Caco-2 (cell line): ENCODE data around the gene PPP1R9A. TPM values are rescaled to one million over a fixed set of nuclear protein-coding genes. Genes with fewer than 3 reads are reported as not detected.

ENCODE experiments used
- BruUV-seq: library from RNA; stranded (reverse); fragments of 400-500 nt; replicated peaks from 2 replicates; lab custom pipeline; 2021; lab: Mats Ljungman, UMichigan
- CTCF ChIA-PET: fragments of 300-600 bp; sonication (Branson Sonifier 250); formaldehyde crosslinking; loops from one replicate; lab custom pipeline; 2022; ENCODE audit warnings: antibody characterized with exemption; lab: Charles Lee
- POLR2A ChIA-PET: fragments of 300-600 bp; sonication (Branson Sonifier 250); formaldehyde crosslinking; loops from one replicate; lab custom pipeline; 2022; ENCODE audit warnings: antibody characterized with exemption; lab: Charles Lee
- DNase-seq, 2 experiments: peaks; one replicate each; pipeline versions ENCODE4 v3.0.0 to v3.0.0-alpha.2; 2020 to 2022
- H3K27me3 ChIP-seq: replicated peaks from 2 replicates; pipeline ENCODE4 v1.6.0; 2011; ENCODE audit warnings: low read length; ENCODE audit not compliant: control insufficient read depth, insufficient read depth
- H3K36me3 ChIP-seq: 2 replicates; pipeline ENCODE4 v1.5.1; 2011; ENCODE audit warnings: low read length; ENCODE audit not compliant: control insufficient read depth, insufficient read depth
- H3K4me1 ChIP-seq: fragments of 250-450 bp; sonication (Bioruptor Pico); 2 replicates; pipeline ENCODE4 v1.5.1; 2020; ENCODE audit warnings: mild to moderate bottlenecking
- H3K4me3 ChIP-seq: 2 replicates; pipeline ENCODE4 v1.5.1; 2011; ENCODE audit warnings: low read depth, mild to moderate bottlenecking, control low read depth, low read length
- H3K9me3 ChIP-seq: fragments of 250-450 bp; sonication (Bioruptor Pico); 2 replicates; pipeline ENCODE4 v1.5.1; 2020; ENCODE audit warnings: mild to moderate bottlenecking, moderate library complexity
- H3K27ac Mint-ChIP-seq: one replicate; pipeline ENCODE4 v1.8.0; 2022; ENCODE audit warnings: mixed read lengths; ENCODE audit not compliant: unreplicated experiment
- H3K27me3 Mint-ChIP-seq: one replicate; pipeline ENCODE4 v1.8.0; 2022; ENCODE audit warnings: mixed read lengths; ENCODE audit not compliant: insufficient read depth, unreplicated experiment
- H3K36me3 Mint-ChIP-seq: one replicate; pipeline ENCODE4 v1.8.0; 2022; ENCODE audit warnings: mild to moderate bottlenecking, mixed read lengths; ENCODE audit not compliant: insufficient read depth, unreplicated experiment
- H3K4me1 Mint-ChIP-seq: one replicate; pipeline ENCODE4 v1.8.0; 2022; ENCODE audit warnings: low read depth, mixed read lengths; ENCODE audit not compliant: unreplicated experiment
- H3K4me3 Mint-ChIP-seq: one replicate; pipeline ENCODE4 v1.8.0; 2022; ENCODE audit warnings: mild to moderate bottlenecking, moderate library complexity, mixed read lengths; ENCODE audit not compliant: unreplicated experiment
- H3K9me3 Mint-ChIP-seq: one replicate; pipeline ENCODE4 v1.8.0; 2022; ENCODE audit warnings: mixed read lengths; ENCODE audit not compliant: unreplicated experiment
- CTCF ChIP-seq, 2 experiments: fragments of 200-600 bp in 1 of 2; IDR thresholded peaks; 1 replicate in 1 of 2; 2 replicates in 1 of 2; pipeline versions ENCODE4 v1.5.1 to v1.8.0; 2011 to 2022; ENCODE audit warnings: antibody characterized with exemption in 1 of 2, control low read depth in 1 of 2, inconsistent platforms in 1 of 2, low read depth in 1 of 2, low read length in 1 of 2, mild to moderate bottlenecking in 1 of 2, moderate library complexity in 1 of 2; ENCODE audit not compliant: insufficient read depth in 1 of 2, severe bottlenecking in 1 of 2, unreplicated experiment in 1 of 2
- intact Hi-C: fragments of 100-400 bp; cut with micrococcal nuclease; formaldehyde crosslinking; loops from one replicate; pipeline ENCODE4 v1.10.0; 2022; ENCODE audit not compliant: unreplicated experiment
- total RNA-seq: library from RNA; stranded (reverse); gene quantifications from 2 replicates; pipeline ENCODE4 v1.2.3, GENCODE V29; 2022

PPP1R9A gene
- total RNA-seq, 1 experiment from 2014 or later: 37.4 TPM

- Mint-ChIP-seq H3K36me3 (no peaks in the 10 kb centered on the region), H3K27me3 (no peaks in the 10 kb centered on the region), H3K4me3 (peak overlapping the region; percentile 16), H3K9me3 (peaks cover 23% of the 10 kb centered on the region), H3K27ac (peak overlapping the region; percentile 31), H3K4me1 (peaks cover 40% of the 10 kb centered on the region)
- no TSS peak for BruUV-seq
- TF ChIP-seq CTCF (IDR thresholded peaks at IDR 0.05; ENCODE audit: insufficient read depth in 1 of 2, low read depth in 1 of 2, low read length in 1 of 2, severe bottlenecking in 1 of 2, unreplicated experiment in 1 of 2): no peak
- intact Hi-C loops: loop anchor here (5.0 kb wide), 1 partner anchor 312 kb away; the partner anchor contains the start of gene SGCE
- Histone ChIP-seq H3K4me3 (no peak overlapping the region), H3K4me1 (peaks cover 45% of the 10 kb centered on the region), H3K36me3 (no peaks in the 10 kb centered on the region), H3K27me3 (no peaks in the 10 kb centered on the region), H3K9me3 (no peaks in the 10 kb centered on the region)
- peak; percentile 33 to 67 for DNase-seq
- ChIA-PET POLR2A (no interaction called here), CTCF (interaction anchor here (0.7 kb wide), 1 partner anchor 518 kb away, joined by 3 read pairs; no protein-coding TSS in a partner anchor)
These were observed 62.2 kb downstream of the PPP1R9A start for GRCh38 chr7:94969434-94970084.

DNA sequence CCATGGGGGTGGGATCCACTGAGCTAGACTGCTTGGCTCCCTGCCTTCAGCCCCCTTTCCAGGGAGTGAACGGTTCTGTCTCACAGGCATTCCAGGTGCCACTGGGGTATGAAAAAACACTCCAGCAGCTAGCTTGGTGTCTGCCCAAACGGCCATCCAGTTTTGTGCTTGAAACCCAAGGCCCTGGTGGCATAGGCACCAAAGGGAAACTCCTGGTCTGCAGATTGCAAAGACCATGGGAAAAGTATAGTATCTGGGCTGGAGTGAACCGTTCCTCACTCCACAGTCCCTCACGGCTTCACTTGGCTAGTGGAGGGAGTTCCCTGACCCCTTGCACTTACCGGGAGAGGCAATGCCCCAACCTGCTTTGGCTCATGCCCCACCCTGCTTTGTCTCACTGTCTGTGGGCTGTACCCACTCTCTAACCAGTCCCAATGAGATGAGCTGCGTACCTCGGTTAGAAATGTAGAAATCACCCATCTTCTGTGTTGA is 62.7 kb downstream of the PPP1R9A start:
- Histone ChIP-seq H3K36me3 (no peaks in the 10 kb centered on the region), H3K27me3 (no peaks in the 10 kb centered on the region), H3K4me1 (peaks cover 45% of the 10 kb centered on the region), H3K4me3 (no peak overlapping the region), H3K9me3 (no peaks in the 10 kb centered on the region)
- no peak overlapping the region for H3K4me3 Mint-ChIP-seq
- intact Hi-C loops: loop anchor here (5.0 kb wide), 1 partner anchor 313 kb away; the partner anchor contains the start of gene SGCE
- no peaks in the 10 kb centered on the region for H3K27me3 Mint-ChIP-seq
- H3K36me3 Mint-ChIP-seq: no peaks in the 10 kb centered on the region
- TF ChIP-seq CTCF (IDR thresholded peaks at IDR 0.05; ENCODE audit: insufficient read depth in 1 of 2, low read depth in 1 of 2, low read length in 1 of 2, severe bottlenecking in 1 of 2, unreplicated experiment in 1 of 2): no peak
- CTCF ChIA-PET: interaction anchor here (0.7 kb wide), 1 partner anchor 519 kb away, joined by 3 read pairs; no protein-coding TSS in a partner anchor
- no TSS peak for BruUV-seq
- H3K27ac Mint-ChIP-seq: peak overlapping the region; percentile 50
- peaks cover 23% of the 10 kb centered on the region for H3K9me3 Mint-ChIP-seq
- no peak for DNase-seq
- POLR2A ChIA-PET: no interaction called here
- H3K4me1 Mint-ChIP-seq: peaks cover 41% of the 10 kb centered on the region

GRCh38 chr7:94971051-94971867 is 63.9 kb downstream of the PPP1R9A start:
- no peak overlapping the region for H3K4me3 ChIP-seq
- H3K9me3 Mint-ChIP-seq: peaks cover 14% of the 10 kb centered on the region
- H3K4me3 Mint-ChIP-seq: no peak overlapping the region
- H3K4me1 Mint-ChIP-seq: peaks cover 41% of the 10 kb centered on the region
- ChIA-PET CTCF (no interaction called here), POLR2A (no interaction called here)
- TSS peak; percentile 38 for BruUV-seq
- H3K36me3 Mint-ChIP-seq: no peaks in the 10 kb centered on the region
- TF ChIP-seq CTCF (IDR thresholded peaks at IDR 0.05; ENCODE audit: insufficient read depth in 1 of 2, low read depth in 1 of 2, low read length in 1 of 2, severe bottlenecking in 1 of 2, unreplicated experiment in 1 of 2): no peak
- H3K36me3 ChIP-seq: no peaks in the 10 kb centered on the region
- peak overlapping the region; percentile 50 for H3K27ac Mint-ChIP-seq
- H3K4me1 ChIP-seq: peaks cover 45% of the 10 kb centered on the region
- H3K27me3 ChIP-seq: no peaks in the 10 kb centered on the region
- intact Hi-C loops: loop anchor here (1.0 to 5.0 kb wide), 2 partner anchors 9 to 314 kb away; partner anchors contain the start of gene SGCE
- H3K9me3 ChIP-seq: no peaks in the 10 kb centered on the region
- peak in 1 of 2 experiments; percentile 25 for DNase-seq
- no peaks in the 10 kb centered on the region for H3K27me3 Mint-ChIP-seq
